ENCODE measurements around the gene TMEM115.

TMEM115 gene

DNA sequence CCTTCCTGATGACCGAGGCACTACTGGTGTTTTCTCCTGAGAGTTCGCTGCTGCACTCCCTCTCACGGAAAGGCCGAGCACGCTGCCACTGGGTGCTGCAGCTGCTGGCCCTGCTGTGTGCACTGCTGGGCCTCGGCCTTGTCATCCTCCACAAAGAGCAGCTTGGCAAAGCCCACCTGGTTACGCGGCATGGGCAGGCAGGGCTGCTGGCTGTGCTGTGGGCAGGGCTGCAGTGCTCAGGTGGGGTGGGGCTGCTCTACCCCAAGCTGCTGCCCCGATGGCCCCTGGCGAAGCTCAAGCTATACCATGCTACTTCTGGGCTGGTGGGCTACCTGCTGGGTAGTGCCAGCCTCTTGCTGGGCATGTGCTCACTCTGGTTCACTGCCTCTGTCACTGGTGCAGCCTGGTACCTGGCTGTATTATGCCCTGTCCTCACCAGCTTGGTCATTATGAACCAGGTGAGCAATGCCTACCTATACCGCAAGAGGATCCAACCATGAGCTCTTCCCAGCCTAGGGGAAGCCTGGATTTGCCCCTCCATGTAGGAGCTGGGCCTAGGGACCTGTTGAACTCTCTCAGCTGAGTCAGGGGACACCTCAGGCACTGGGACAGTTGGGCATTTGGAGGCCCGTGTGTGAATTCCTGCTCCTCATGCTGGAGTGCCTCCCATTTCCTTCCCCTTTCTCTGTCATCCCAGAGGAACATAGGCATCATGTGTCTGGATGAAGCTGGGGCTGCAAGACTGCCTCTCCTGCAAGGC, 5.9 kb downstream of the TMEM115 start:
- Histone ChIP-seq H3K36me3 (ENCODE audit: control insufficient read depth, insufficient read depth, low read length) (peaks cover 49% of the 10 kb centered on the region), H3K9me3 (ENCODE audit: control insufficient read depth, low read length) (no peaks in the 10 kb centered on the region), H3K4me3 (ENCODE audit: insufficient read depth, low read depth, low read length, poor library complexity, severe bottlenecking) (no peak overlapping the region), H3K27ac (ENCODE audit: insufficient read depth, low read length, poor library complexity, severe bottlenecking) (no peak overlapping the region), H3K27me3 (replicated peaks; ENCODE audit: control insufficient read depth, insufficient read depth, low read length, poor library complexity, severe bottlenecking) (no peaks in the 10 kb centered on the region), H3K4me1 (ENCODE audit: control insufficient read depth, insufficient read depth, low read length, poor library complexity, severe bottlenecking) (peaks cover 50% of the 10 kb centered on the region)
- DNase-seq = no peak

DNA sequence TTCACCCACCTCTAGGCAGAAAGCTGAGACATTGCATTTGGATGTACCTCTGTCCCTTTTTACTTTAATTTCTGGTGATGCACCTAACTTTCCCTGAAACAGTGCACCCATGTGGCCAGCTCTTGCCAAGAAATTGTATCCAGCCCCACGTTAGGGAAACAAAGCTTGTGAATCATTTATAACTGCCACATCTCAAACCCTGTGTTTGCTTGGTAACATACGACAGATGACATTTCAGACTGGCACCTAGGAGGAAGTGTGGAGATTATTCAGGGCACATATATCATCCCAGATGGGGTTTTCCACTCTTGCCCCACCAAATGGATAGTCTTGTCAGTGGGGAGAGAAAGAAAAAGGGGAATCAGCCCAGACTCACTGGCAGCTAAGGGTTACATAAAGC, 6.5 kb downstream of the TMEM115 start:
- no peak for DNase-seq
- H3K27ac ChIP-seq (ENCODE audit: insufficient read depth, low read length, poor library complexity, severe bottlenecking) = no peak overlapping the region
- H3K36me3 ChIP-seq (ENCODE audit: control insufficient read depth, insufficient read depth, low read length) = peaks cover 53% of the 10 kb centered on the region
- no peaks in the 10 kb centered on the region for H3K27me3 ChIP-seq (replicated peaks; ENCODE audit: control insufficient read depth, insufficient read depth, low read length, poor library complexity, severe bottlenecking)
- no peak overlapping the region for H3K4me3 ChIP-seq (ENCODE audit: insufficient read depth, low read depth, low read length, poor library complexity, severe bottlenecking)
- H3K9me3 ChIP-seq (ENCODE audit: control insufficient read depth, low read length) = no peaks in the 10 kb centered on the region
- peaks cover 44% of the 10 kb centered on the region for H3K4me1 ChIP-seq (ENCODE audit: control insufficient read depth, insufficient read depth, low read length, poor library complexity, severe bottlenecking)

DNA sequence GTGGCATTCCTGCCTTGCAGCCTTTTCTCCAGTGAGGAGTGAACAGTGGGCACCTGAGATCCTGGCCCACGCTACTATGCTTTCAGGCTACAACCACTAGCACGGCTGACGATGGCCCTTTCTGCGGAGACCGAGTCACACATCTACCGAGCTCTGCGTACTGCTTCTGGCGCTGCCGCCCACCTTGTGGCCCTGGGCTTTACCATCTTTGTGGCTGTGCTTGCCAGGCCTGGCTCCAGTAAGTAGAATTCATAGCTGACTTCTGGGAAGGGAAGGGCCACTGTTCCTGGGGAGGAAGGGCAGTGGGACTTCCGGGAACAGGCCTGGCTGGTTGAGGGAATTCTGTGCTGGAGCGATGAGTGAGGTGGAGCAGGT, 8.0 kb downstream of the TMEM115 start:
- no peaks in the 10 kb centered on the region for H3K27me3 ChIP-seq (replicated peaks; ENCODE audit: control insufficient read depth, insufficient read depth, low read length, poor library complexity, severe bottlenecking)
- H3K4me3 ChIP-seq (ENCODE audit: insufficient read depth, low read depth, low read length, poor library complexity, severe bottlenecking) = peak overlapping the region; percentile 81
- H3K27ac ChIP-seq (ENCODE audit: insufficient read depth, low read length, poor library complexity, severe bottlenecking) = peak overlapping the region; percentile 94
- no peaks in the 10 kb centered on the region for H3K9me3 ChIP-seq (ENCODE audit: control insufficient read depth, low read length)
- H3K36me3 ChIP-seq (ENCODE audit: control insufficient read depth, insufficient read depth, low read length) = peaks cover 52% of the 10 kb centered on the region
- no peak for DNase-seq
- H3K4me1 ChIP-seq (ENCODE audit: control insufficient read depth, insufficient read depth, low read length, poor library complexity, severe bottlenecking) = peaks cover 36% of the 10 kb centered on the region

DNA sequence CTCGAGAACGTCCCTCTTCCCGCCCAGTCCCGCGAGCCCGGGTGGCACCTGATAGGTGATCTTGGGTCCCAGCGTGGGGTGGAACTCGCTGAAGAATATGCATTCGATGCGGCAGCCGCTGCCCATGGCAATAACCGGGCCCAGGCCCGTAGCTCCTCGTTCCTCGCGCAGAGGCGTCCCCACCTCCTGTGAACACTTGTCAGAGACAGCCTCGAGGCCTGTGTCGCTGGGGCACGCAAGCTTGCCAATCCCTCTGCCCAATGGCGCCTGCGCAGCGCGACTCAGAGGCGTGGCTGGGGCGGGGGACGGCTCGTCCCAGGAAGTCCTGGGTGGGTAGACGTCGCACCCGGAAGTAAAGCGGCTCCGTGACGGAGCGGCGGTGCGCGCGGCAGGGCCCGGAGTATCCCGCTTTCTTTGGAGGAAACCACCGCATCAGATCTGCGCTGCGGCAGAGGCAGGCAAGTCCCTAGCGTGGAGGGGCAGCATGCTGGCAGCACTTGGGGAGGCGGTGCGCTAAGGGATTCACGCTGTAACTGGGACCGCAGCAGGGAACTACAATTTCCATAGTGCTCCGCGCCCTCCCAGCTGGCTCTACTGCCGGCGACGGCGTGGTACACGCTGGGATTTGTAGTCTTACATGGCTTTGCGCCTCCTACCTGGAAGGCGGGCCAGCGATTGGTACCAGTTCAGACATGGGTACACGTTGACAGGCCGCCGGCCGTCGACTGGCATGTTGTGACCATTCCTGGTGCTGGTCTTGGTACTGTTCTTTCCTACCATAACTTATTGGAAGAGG, 8.6 kb downstream of the TMEM115 start, which contains the start of the genes CYB561D2 and NPRL2:
Gene CYB561D2, plus strand, starts transcription at position 336 of the 796 bp plus-strand sequence. CDS start 572 bp downstream, outside the sequence.
Gene NPRL2, minus strand, starts transcription at position 249 of the 796 bp plus-strand sequence. Its CDS starts 123 bp downstream, at position 126.
- Histone ChIP-seq H3K4me1 (ENCODE audit: control insufficient read depth, insufficient read depth, low read length, poor library complexity, severe bottlenecking) (peaks cover 37% of the 10 kb centered on the region), H3K36me3 (ENCODE audit: control insufficient read depth, insufficient read depth, low read length) (peaks cover 47% of the 10 kb centered on the region)

DNA sequence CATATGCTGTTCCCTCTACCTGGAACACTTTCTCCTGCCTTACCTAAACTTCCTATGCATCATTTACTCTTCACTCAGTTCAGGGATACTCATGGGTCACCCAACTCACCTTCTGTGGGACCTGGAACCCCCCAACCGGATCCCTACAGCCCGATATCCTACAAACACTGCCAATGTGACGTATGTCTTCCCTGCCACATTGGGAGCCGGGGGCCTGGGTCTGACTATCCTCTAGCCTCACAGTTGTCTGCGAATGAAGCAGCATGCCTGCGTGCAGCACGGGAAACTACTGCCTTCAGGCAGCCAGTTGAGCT, 9.2 kb downstream of the TMEM115 start:
- no peak for DNase-seq
- H3K27ac ChIP-seq (ENCODE audit: insufficient read depth, low read length, poor library complexity, severe bottlenecking) = peak overlapping the region; percentile 94
- peak overlapping the region; percentile 81 for H3K4me3 ChIP-seq (ENCODE audit: insufficient read depth, low read depth, low read length, poor library complexity, severe bottlenecking)
- no peaks in the 10 kb centered on the region for H3K9me3 ChIP-seq (ENCODE audit: control insufficient read depth, low read length)
- no peaks in the 10 kb centered on the region for H3K27me3 ChIP-seq (replicated peaks; ENCODE audit: control insufficient read depth, insufficient read depth, low read length, poor library complexity, severe bottlenecking)
- peaks cover 42% of the 10 kb centered on the region for H3K36me3 ChIP-seq (ENCODE audit: control insufficient read depth, insufficient read depth, low read length)
- H3K4me1 ChIP-seq (ENCODE audit: control insufficient read depth, insufficient read depth, low read length, poor library complexity, severe bottlenecking) = peaks cover 43% of the 10 kb centered on the region

More for the DNA sequence above, 8.6 kb downstream of the TMEM115 start, which contains the start of the genes CYB561D2 and NPRL2:
- H3K27me3 ChIP-seq (replicated peaks; ENCODE audit: control insufficient read depth, insufficient read depth, low read length, poor library complexity, severe bottlenecking) = no peaks in the 10 kb centered on the region
- H3K4me3 ChIP-seq (ENCODE audit: insufficient read depth, low read depth, low read length, poor library complexity, severe bottlenecking) = peak within 1 kb of the TSS; percentile 81
- peak; percentile 96 to 99 (median 99) for DNase-seq
- peak within 1 kb of the TSS; percentile 94 for H3K27ac ChIP-seq (ENCODE audit: insufficient read depth, low read length, poor library complexity, severe bottlenecking)
- H3K9me3 ChIP-seq (ENCODE audit: control insufficient read depth, low read length) = no peaks in the 10 kb centered on the region

DNA sequence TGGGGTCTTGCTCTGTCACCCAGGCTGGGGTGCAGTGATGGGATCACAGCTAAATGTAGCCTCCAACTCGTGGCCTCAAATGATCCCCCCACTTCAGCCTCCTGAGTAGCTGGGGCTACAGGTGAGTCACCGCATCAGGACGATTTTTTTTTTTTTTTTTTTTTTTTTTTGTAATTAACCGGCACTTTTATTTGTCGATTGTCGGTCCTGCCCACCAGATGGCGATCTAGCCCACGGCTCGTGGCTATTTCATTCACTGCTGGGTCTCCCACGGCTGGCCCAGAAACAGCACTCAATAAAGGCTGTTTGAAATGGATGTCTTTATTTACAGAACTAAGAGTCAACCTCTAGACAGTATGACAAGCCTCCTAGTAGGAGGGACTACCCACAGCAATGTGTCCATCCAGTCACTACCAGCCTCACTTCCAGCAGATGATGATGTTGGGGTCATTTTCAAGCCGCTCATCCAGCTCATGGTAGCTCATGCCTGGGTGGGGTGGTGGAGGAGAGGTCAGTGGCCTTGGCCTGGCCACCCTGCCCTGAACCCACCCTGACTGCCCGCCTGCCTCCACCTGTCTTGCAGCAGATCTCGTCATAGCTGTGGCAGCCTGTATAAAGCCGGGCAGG, 12.0 kb downstream of the TMEM115 start:
- H3K27ac ChIP-seq (ENCODE audit: insufficient read depth, low read length, poor library complexity, severe bottlenecking) = no peak overlapping the region
- H3K36me3 ChIP-seq (ENCODE audit: control insufficient read depth, insufficient read depth, low read length) = peaks cover 16% of the 10 kb centered on the region
- H3K27me3 ChIP-seq (replicated peaks; ENCODE audit: control insufficient read depth, insufficient read depth, low read length, poor library complexity, severe bottlenecking) = no peaks in the 10 kb centered on the region
- peak; percentile 66 to 77 (median 70) for DNase-seq
- H3K4me1 ChIP-seq (ENCODE audit: control insufficient read depth, insufficient read depth, low read length, poor library complexity, severe bottlenecking) = peaks cover 44% of the 10 kb centered on the region
- H3K4me3 ChIP-seq (ENCODE audit: insufficient read depth, low read depth, low read length, poor library complexity, severe bottlenecking) = no peak overlapping the region
- no peaks in the 10 kb centered on the region for H3K9me3 ChIP-seq (ENCODE audit: control insufficient read depth, low read length)

DNA sequence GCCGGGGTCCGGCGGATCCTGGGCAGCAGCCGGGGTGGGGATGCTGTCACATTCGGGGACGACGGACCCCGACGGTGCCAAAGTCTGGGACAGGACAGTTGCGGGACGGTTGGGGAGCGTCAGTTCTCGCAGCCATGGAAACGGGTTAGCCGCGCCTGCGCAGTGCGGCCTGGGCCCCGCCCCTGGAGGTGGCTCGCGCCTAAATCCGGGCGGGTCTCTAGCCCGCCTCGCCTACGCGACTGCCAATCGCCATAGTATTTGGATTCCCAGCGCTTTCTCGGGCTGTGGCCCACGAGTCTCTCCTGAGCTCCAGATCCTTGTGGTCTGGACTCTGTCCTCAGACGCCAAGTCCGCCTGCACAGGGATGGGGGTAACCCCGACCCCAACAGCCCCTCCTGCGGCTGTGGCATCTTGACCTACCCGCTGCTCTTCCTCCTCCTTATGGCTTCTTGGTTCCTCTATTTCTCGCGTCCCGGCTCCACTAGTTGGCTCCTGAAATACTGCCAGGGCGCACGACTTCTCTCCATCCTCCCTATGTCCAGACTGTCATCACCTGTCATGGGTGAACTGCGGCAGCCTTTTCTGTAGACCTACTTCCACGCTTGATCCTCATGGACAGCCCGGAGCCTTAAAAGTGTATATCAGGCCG, 13.6 kb downstream of the TMEM115 start, which contains the start of gene ZMYND10:
Gene ZMYND10, minus strand, starts transcription at position 147 of the 649 bp plus-strand sequence. CDS start 153 bp downstream, outside the sequence.
- no peak within 1 kb of the TSS for H3K27ac ChIP-seq (ENCODE audit: insufficient read depth, low read length, poor library complexity, severe bottlenecking)
- H3K9me3 ChIP-seq (ENCODE audit: control insufficient read depth, low read length) = no peaks in the 10 kb centered on the region
- H3K4me3 ChIP-seq (ENCODE audit: insufficient read depth, low read depth, low read length, poor library complexity, severe bottlenecking) = peak within 1 kb of the TSS; percentile 33
- peak; percentile 60 to 77 (median 63) for DNase-seq
- peaks cover 42% of the 10 kb centered on the region for H3K4me1 ChIP-seq (ENCODE audit: control insufficient read depth, insufficient read depth, low read length, poor library complexity, severe bottlenecking)
- H3K36me3 ChIP-seq (ENCODE audit: control insufficient read depth, insufficient read depth, low read length) = peaks cover 16% of the 10 kb centered on the region
- H3K27me3 ChIP-seq (replicated peaks; ENCODE audit: control insufficient read depth, insufficient read depth, low read length, poor library complexity, severe bottlenecking) = no peaks in the 10 kb centered on the region

DNA sequence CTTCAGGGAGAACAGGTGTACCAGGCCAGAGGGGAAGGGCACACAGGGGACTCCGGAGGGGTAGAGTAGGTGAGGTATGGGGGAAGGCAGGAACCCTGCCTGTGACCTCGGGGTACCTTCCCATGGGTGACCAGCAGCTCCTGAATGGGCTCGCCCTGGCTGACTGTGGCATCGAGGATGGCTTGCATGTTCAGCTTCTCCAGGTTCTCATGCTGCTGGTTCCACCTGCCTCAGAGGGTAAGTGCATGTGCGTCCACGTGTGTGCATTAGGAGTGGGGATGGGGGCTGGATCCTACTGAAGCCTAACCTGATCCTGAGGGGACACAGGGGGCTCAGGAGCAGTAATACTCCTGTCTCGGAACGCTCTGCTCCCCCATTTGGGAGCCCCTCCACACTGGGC, 14.3 kb downstream of the TMEM115 start:
- no peak overlapping the region for H3K27ac ChIP-seq (ENCODE audit: insufficient read depth, low read length, poor library complexity, severe bottlenecking)
- no peaks in the 10 kb centered on the region for H3K9me3 ChIP-seq (ENCODE audit: control insufficient read depth, low read length)
- no peak overlapping the region for H3K4me3 ChIP-seq (ENCODE audit: insufficient read depth, low read depth, low read length, poor library complexity, severe bottlenecking)
- H3K4me1 ChIP-seq (ENCODE audit: control insufficient read depth, insufficient read depth, low read length, poor library complexity, severe bottlenecking) = peaks cover 44% of the 10 kb centered on the region
- H3K36me3 ChIP-seq (ENCODE audit: control insufficient read depth, insufficient read depth, low read length) = peaks cover 16% of the 10 kb centered on the region
- H3K27me3 ChIP-seq (replicated peaks; ENCODE audit: control insufficient read depth, insufficient read depth, low read length, poor library complexity, severe bottlenecking) = no peaks in the 10 kb centered on the region
- DNase-seq = no peak

DNA sequence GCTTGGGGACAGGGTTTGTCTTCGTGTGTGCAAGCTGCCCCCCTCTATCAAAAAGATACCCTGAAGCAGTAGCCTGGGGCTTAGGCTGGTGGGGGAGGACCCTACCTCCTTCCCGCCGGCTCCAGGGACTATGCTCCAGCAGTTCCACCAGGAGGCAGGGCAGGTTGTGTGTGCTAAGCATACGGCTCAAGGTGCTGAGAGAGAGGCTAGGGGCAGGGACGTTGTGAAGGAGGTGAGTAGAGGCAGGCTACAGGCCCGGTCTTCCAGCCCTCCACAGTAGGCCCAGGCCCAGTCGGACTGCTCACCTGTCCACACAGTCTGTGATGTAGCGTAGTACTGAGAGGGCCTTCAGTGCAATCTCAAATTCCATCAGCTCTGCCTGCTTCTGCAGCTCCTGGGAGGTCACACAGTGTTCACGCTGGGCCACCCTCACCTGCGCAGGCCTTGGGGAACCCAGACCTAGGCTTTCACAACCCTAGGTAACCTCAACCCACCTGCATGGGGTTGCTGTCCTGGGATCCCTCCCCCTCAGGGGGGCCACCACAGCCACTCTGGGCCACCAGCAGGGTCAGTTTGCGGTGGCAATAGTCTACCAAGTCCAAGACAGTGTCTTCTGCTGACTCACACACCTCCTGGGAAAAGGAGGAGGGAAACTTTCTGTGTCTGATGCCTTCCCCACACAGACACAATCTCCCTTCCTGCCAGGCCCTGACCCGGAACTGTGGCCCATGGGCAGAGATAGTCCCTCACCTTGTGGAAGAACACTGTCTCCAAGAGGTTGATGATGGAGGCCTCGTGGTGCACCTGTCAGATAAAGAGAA, 16.3 kb downstream of the TMEM115 start:
- no peak for DNase-seq
- H3K4me3 ChIP-seq (ENCODE audit: insufficient read depth, low read depth, low read length, poor library complexity, severe bottlenecking) = no peak overlapping the region
- no peaks in the 10 kb centered on the region for H3K27me3 ChIP-seq (replicated peaks; ENCODE audit: control insufficient read depth, insufficient read depth, low read length, poor library complexity, severe bottlenecking)
- H3K36me3 ChIP-seq (ENCODE audit: control insufficient read depth, insufficient read depth, low read length) = peaks cover 3% of the 10 kb centered on the region
- peaks cover 46% of the 10 kb centered on the region for H3K4me1 ChIP-seq (ENCODE audit: control insufficient read depth, insufficient read depth, low read length, poor library complexity, severe bottlenecking)
- H3K9me3 ChIP-seq (ENCODE audit: control insufficient read depth, low read length) = no peaks in the 10 kb centered on the region
- no peak overlapping the region for H3K27ac ChIP-seq (ENCODE audit: insufficient read depth, low read length, poor library complexity, severe bottlenecking)
